GM23338 (cell line): Measurements from ENCODE around the gene DYRK3.

Experiments used
- EZH2phosphoT487 ChIP-seq: fragments of 200-600 bp; sonication (generic); IDR thresholded peaks from one replicate; pipeline ENCODE4 v1.8.1; 2018; ENCODE audit warnings: antibody characterized with exemption; ENCODE audit not compliant: unreplicated experiment
- POLR2AphosphoS5 ChIP-seq: IDR thresholded peaks from 2 replicates; pipeline ENCODE4 v1.6.1; 2016; ENCODE audit warnings: antibody characterized with exemption, low read depth

DNA sequence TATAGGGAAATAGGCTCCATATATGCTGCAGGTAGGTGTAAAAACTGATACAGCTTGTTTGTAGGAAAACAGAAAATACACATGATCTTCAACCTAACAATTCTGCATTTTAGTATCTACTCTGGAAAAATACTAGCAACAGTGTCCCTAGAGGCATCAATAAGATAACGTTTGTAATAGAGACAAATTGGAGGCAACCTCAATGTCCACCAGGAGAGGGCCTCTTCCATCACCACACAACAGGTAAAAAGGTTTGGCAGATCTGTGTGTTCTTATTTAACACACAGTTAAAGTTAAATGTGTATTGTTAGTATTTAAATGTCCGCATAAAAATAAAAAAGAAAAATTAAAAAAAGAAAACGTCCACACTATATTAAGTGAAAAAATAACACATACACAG is 28.5 kb upstream of the DYRK3 start:
- TF ChIP-seq POLR2AphosphoS5 = no peak
- TF ChIP-seq EZH2phosphoT487 = no peak
